Brain pericyte (primary cell): Measurements from ENCODE around the gene MR1.

Experiments
- DNase-seq: peaks from one replicate; pipeline ENCODE4 v3.0.0-alpha.2; 2012; ENCODE audit warnings: low read depth, low spot score

The MR1 gene

DNA sequence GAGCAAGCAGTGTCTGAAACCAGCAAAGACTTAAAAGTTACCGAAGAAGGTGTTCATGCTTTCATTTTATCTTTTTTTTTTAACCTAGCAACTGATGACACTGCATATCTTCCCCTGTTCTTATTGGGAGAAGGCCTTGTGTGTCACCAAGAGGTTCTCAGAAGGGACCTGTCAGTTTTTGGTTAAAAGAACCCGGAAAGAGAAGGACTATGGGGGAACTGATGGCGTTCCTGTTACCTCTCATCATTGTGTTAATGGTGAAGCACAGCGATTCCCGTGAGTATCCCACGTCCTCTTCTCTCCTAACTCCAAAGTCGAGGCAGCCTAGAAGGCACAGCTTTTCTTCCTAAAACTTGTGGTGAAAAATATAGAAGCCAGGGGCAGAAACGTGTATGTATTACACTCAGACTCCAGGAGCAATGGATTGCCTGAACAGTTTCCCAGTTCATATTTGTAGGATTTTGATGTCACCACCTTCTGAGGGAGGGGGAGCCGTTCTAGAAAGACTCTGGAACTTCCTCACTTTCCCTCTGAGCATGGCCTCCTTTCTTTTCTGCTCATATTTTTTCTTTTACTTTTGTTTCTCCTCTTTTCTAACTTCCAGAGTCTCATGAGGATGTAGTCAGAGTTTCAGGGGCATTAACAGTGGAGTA lies at the start of gene MR1:
Gene MR1, plus strand, starts transcription at position 185 of the 653 bp plus-strand sequence. Its CDS starts 25 bp downstream, at position 210.
- DNase-seq, result peak; percentile 67

DNA sequence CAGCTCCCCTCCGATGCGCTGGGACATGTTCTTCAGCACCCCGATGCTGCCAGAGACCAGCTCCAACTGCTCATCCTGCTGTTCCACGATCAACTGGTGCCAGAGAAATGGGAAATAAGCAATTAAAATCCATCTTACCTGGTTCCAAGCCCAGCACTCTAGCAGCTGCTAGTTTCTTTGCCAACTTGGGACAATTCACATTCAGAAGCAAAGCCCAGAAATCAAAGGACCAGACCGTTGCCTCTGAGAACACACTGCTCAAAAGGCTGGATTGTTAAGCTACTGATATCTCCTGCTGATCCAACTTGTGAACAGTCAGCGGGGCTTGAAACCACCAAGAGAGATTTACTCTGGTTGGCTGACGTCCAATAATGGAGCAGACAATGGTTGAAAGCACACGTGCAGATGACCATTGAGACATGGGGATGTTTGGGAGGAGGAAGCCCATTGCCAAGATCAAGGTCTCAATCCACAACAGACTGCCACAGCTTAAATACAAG lies 45.5 kb upstream of the MR1 start:
- no peak for DNase-seq

DNA sequence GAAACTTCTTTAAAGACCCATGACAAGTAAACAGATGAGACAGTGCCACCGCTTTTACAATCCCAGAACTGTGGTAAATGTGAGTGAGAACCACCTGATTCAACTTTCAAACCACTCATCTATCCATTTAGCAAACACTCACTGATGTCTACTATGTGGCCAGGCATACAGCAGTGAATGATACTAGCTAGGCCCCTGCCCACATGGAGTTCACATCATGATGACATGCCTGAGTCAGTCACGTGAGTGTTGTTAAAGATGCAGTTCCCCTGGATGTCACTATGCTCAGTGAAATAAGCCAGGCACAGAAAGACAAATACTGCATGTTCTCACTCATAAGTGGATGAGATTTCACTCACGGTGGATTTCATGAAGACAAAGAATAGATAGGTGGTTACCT lies 39.5 kb upstream of the MR1 start:
- no peak for DNase-seq

GRCh38 chr1:180997843-180998504 lies 35.8 kb upstream of the MR1 start:
- DNase-seq, result no peak

DNA sequence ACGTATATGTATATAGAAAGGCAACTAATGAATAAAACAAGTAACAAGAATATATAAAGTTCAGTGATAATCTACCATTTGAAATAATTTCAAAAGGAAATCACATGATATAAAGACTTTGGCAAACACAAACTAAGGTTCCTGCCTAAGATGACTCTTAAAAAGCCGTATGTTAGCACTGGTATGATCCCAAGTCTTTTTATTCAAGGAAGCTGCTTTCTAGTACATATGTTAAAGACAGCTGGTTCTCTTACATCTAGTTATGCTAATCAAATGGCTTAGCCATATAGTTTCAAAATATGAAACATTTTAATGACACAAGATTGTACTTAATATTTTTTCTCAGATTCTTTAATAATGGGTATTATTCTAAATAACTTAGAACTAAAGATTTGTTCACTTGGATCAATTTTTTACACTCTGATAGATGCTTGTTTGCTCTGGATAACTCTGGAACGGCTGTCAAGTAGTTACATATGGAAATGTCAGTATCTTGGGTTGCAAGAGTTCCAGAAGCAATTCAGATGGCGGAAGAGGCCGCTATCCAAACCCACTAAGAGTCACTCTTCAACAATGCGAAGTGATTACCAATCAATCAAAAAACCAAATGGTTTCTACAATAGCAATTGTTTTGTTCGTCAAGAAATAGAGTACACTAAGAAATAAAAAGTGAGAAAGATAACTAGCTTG lies 32.5 kb upstream of the MR1 start:
- no peak for DNase-seq

- no peak for DNase-seq
These were observed 31.1 kb upstream of the MR1 start for GRCh38 chr1:181002582-181003172.

GRCh38 chr1:181010789-181011188 lies 23.0 kb upstream of the MR1 start:
- DNase-seq, result no peak

GRCh38 chr1:181011301-181012202 lies 22.2 kb upstream of the MR1 start:
- no peak for DNase-seq

DNA sequence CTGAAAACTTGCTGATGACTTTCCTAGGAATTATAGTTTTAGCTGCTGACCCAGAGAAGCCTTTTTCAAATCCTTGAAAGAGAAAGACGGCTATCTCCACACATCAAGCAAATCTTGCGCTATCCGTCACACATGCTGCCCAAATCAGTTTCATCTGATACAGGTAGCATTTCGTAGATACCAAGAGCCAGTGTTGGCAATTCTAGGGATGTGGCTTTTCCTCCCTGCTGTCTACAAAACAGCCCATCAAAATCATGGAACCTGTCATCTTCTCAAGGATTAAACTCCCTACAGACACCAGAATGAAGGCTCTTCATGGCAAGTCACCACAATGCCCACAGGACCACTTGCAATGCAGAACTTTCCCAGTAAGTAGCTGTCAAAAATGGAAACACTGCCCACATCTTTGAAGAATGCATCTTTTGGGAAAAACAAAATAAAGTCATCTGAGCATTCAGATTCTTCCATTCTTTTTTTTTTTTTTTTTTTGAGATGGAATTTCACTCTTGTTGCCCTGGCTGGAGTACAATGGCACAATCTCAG lies 21.5 kb upstream of the MR1 start:
- DNase-seq, result no peak

DNA sequence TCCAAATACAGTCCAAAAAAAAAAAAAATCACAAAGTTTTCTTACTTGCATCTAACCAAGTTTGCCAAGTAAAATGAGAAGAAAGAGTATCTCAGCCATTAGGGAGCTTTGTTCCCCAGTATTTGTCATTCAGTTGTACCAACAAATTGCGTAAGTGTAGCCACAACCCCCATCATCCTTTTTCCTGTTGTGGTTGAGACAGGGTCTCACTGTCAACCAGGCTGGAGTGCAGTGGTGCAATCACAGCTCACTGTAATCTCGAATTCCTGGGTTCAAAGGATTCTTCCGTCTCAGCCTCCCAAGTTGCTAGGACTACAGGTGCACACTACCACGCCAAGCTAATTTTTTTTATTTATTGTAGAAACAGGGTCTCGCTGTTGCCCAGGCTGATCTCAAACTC lies 20.6 kb upstream of the MR1 start:
- DNase-seq, result no peak

GRCh38 chr1:181014477-181015250 lies 19.1 kb upstream of the MR1 start:
- DNase-seq, result no peak

DNA sequence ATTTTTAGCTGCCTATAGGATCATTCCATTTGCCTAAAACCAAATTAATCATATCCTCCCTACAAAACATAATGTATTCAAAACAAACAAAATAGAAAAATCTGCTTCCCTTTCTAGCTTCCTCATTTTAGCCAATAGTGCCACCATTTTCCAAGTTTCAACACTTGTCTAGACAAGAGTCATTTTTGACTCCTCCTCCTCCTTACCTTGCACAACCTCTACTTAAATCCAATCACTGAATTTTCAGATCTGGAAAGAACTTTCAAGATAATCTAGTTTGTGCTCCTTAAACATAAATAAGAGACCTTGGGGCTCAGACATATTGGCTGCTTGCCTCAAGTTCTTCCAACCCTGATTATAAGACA lies 18.6 kb upstream of the MR1 start:
- DNase-seq, result no peak

DNA sequence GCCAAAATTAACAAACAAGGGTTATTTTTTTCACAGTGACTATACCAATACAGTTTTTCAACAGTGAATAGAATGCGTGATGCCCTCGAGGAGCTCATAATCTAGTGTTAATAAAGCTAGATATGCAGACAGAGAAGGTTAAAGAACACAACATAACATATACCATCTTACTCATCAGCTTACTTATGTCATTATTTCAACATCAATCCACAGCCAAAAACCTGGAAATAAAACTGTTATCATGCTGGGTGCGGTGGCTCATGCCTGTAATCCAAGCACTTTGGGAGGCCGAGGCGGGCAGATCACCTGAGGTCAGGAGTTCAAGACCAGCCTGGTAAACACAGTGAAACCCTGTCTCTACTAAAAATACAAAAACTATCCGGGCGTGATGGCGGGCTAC lies 17.2 kb upstream of the MR1 start:
- no peak for DNase-seq

DNA sequence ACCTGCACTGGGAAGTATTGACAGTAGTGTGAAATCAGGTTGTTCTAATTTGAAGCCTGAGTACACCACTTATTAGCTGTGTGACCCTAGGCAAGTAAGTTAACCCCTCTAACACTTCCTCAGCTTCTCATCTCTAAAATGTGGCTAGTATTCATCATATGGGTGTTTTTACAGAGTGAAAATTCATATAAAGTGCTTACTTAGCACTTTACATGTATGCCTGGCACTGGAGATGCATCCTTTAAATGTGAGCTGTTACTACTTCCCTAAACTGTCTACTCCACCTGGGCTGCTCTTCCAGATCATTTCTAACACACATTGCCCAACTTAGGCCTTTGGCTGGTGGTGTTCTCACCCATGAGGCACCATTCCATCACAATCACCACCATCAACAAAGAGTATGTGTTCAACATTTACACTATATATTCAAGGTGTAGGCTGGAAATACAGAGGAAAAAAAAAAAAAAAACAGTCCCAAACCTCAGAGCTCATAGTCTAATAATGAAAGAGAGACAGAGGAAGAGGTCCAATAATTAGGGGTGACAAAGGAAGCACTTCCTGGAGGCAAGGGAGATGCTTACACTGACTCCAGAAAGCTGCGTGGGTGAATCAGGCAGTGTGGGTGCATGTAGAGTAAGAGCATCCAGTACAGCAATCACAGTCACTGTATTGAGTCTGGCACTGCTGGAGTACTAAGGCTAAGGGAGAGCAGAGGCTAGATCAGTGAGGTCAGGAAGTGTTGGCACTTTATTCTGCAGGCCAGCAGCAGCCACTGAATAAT lies 14.7 kb upstream of the MR1 start:
- DNase-seq, result no peak

DNA sequence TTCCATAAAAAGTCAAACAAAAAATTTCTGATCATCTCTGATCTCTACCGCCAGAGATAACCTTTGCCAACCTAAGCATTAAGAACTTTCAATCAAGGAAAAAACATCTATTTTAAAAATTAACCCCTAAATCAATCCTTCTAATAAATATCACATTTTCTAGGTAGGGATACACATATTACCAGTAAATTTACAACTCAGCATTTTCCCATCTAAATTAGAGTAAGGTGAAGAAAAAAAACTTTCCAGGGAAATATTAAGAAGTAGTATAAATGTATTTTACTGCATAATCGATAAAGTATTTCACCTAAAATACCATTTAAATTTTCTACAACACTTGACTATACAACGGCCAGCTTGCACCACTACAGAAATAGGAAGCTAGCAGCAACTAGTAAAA lies 12.6 kb upstream of the MR1 start:
- DNase-seq, result no peak

DNA sequence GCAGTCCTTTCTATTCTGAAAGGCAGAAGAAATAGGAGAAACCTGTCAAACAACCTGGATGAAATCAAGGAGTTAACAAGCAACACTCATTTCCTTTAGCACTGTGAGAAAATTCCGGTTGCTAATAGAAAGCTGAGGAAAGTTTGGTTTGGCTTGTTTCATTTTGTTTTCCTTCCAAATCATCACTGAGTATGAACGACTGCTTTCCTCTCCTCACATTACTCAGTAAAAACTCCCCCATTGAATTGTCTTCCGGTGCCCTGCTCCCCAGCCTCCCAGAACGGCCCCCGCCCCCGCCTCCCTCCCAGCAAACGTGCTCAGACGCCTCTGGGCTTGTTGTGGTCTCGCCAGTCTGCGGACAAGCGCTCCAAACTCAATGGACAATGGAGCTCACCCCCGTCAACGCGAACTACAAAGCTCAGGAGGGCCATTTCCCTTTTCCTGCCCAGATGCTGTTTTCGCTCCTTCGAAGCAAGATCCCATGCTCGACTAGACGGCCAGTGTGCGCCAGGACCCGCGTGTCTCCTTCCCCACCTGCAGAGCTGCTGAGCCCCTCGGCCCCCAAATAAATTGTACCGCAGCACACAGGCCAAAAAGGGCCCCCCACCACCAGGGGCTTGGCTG lies 11.9 kb upstream of the MR1 start:
- peak; percentile 21 for DNase-seq

- no peak for DNase-seq
These were observed 10.3 kb upstream of the MR1 start for GRCh38 chr1:181023265-181024057.

- DNase-seq, result no peak
These were observed 5.6 kb upstream of the MR1 start for GRCh38 chr1:181028196-181028595.
